Measurements from ENCODE around the gene OSBPL1A.

GRCh38 chr18:24266131-24266530, 131.5 kb downstream of the OSBPL1A start:
- TF ChIP-seq CTCF (IDR thresholded peaks at IDR 0.05) (no peak), POLR2A (IDR thresholded peaks at IDR 0.05) (no peak)

All from heart left ventricle (tissue), 13 donors.